Prostate gland (tissue), 2 donors: ENCODE data around the gene ODC1. TPM values are rescaled to one million over a fixed set of nuclear protein-coding genes. Genes with fewer than 3 reads are reported as not detected.

Source experiments
- DNase-seq: peaks from one replicate; pipeline ENCODE4 v3.0.0-alpha.2; 2019; ENCODE audit warnings: low spot score
- H3K27ac ChIP-seq, 2 donors: fragments of 200-600 bp; sonication (generic); 2 replicates each; pipeline ENCODE4 v1.5.1; 2017 to 2019
- H3K27me3 ChIP-seq: fragments of 200-600 bp; sonication (generic); replicated peaks from 2 replicates; pipeline ENCODE4 v1.5.1; 2019; ENCODE audit not compliant: insufficient read depth
- H3K36me3 ChIP-seq, 2 donors: fragments of 200-600 bp; sonication (generic); 1 replicate in 1 of 2; 2 replicates in 1 of 2; pipeline versions ENCODE4 v1.5.1 to v1.8.1; 2017 to 2019
- H3K4me1 ChIP-seq: fragments of 200-600 bp; sonication (generic); replicated peaks from 2 replicates; pipeline ENCODE4 v1.5.1; 2019
- H3K4me3 ChIP-seq, 2 donors: fragments of 200-600 bp; sonication (generic); 2 replicates each; pipeline ENCODE4 v1.5.1; 2017 to 2019
- H3K9me3 ChIP-seq: fragments of 200-600 bp; sonication (generic); 2 replicates; pipeline ENCODE4 v1.5.1; 2017
- CTCF ChIP-seq, 4 experiments: fragments of 200-600 bp in 2 of 4; fragments of 450-650 bp in 2 of 4; sonication (generic) in 2 of 4; IDR thresholded peaks; 1 replicate in 3 of 4; 2 replicates in 1 of 4; pipeline ENCODE4 v1.5.1; 2016 to 2019; ENCODE audit warnings: antibody characterized with exemption in 4 of 4, mild to moderate bottlenecking in 2 of 4, moderate library complexity in 2 of 4
- POLR2A ChIP-seq: fragments of 450-650 bp; IDR thresholded peaks from one replicate; pipeline ENCODE4 v1.6.1; 2016; ENCODE audit warnings: antibody characterized with exemption, mild to moderate bottlenecking
- POLR2AphosphoS5 ChIP-seq: sonication (generic); formaldehyde crosslinking; IDR thresholded peaks from one replicate; pipeline ENCODE4 v1.6.1; 2017; ENCODE audit warnings: antibody characterized with exemption
- WGBS: methylation state at CpG from one replicate; pipeline ENCODE4 v1.1.5; 2018; 5-methylcytosine and 5-hydroxymethylcytosine counted together
- intact Hi-C: fragments of 100-400 bp; cut with DNase I; formaldehyde crosslinking; loops from one replicate; pipeline ENCODE4 v1.14.2; 2022
- total RNA-seq, 2 donors: library from RNA; depleted of rRNA; stranded (reverse); fragments of >200 nt; gene quantifications; one replicate each; pipeline ENCODE4 v1.1.0, GENCODE V29; 2016

Gene ODC1
- total RNA-seq, 2 donors from 2014 or later, result 147 to 261 TPM

DNA sequence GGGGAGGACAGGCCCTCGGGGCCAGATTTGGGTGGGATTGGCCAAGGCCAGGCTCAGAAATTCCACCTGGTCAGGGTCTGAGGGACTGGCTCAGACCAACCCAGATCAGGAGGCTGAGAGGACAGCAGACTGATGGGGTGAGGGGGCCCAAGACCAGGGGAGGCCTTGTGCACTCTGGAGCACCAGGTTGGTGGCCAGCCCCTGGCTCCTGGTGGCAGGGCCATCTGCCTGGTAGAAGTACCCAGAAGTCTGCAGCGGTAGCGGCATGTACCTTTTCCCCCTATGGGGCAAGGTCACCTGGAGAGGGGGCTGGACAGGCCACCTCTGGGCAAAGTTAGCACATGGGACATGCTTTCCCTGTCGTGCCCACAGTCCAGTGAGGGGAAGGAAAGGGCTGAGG is 21.2 kb upstream of the ODC1 start:
- Histone ChIP-seq H3K4me3 (no peak overlapping the region), H3K9me3 (no peaks in the 10 kb centered on the region), H3K27me3 (no peaks in the 10 kb centered on the region), H3K36me3 (no peaks in the 10 kb centered on the region), H3K4me1 (peaks cover 4% of the 10 kb centered on the region), H3K27ac (no peak overlapping the region)
- TF ChIP-seq POLR2AphosphoS5 (no peak), POLR2A (no peak), CTCF (IDR thresholded peaks at IDR 0.05) (no peak)
- WGBS, result 92% methylated on average over 4 of the region's 4 CpGs
- intact Hi-C loops, result no loop called here
- DNase-seq, result no peak

- Histone ChIP-seq H3K4me3 (no peak overlapping the region), H3K4me1 (peaks cover 4% of the 10 kb centered on the region), H3K27me3 (no peaks in the 10 kb centered on the region), H3K27ac (no peak overlapping the region), H3K9me3 (no peaks in the 10 kb centered on the region), H3K36me3 (no peaks in the 10 kb centered on the region)
- DNase-seq, result no peak
- WGBS, result 84% methylated on average over 15 of the region's 15 CpGs
- intact Hi-C loops, result no loop called here
- TF ChIP-seq POLR2A, result no peak
- TF ChIP-seq POLR2AphosphoS5, result no peak
- TF ChIP-seq CTCF (IDR thresholded peaks at IDR 0.05), result no peak
These were observed 19.3 kb upstream of the ODC1 start for GRCh38 chr2:10467401-10467800.

DNA sequence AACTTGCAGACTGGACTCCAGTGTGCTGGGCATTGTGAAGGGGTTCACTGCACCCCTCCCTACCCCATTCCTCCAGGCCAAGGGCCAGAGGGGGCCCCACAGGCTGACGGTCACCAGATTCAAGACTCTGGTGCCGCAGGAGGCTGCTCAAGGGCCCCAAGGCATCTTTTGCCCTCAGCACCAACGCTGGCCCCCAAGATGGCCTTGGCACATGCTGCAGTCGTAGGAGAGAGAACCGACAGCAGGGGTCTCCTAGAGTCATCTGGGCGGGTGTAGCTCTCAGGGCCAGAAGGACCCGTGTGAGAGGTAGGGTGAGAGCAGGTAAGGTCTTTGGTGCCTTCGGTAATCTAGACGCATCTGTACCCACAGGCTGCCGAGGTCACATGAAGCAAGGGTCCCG is 18.7 kb upstream of the ODC1 start:
- Histone ChIP-seq H3K36me3 (no peaks in the 10 kb centered on the region), H3K27me3 (no peaks in the 10 kb centered on the region), H3K4me3 (no peak overlapping the region), H3K9me3 (no peaks in the 10 kb centered on the region), H3K27ac (peak overlapping the region; percentile 36 to 58), H3K4me1 (peaks cover 4% of the 10 kb centered on the region)
- DNase-seq, result no peak
- TF ChIP-seq POLR2AphosphoS5 (no peak), CTCF (IDR thresholded peaks at IDR 0.05) (no peak), POLR2A (no peak)
- WGBS, result 89% methylated on average over 11 of the region's 11 CpGs
- intact Hi-C loops, result no loop called here

- H3K36me3 ChIP-seq, result no peaks in the 10 kb centered on the region
- no peak for DNase-seq
- 32% methylated on average over 5 of the region's 5 CpGs for WGBS
- intact Hi-C loops, result no loop called here
- no peak for TF ChIP-seq CTCF (IDR thresholded peaks at IDR 0.05)
- TF ChIP-seq POLR2AphosphoS5, result peak; percentile 57
- no peak overlapping the region for H3K4me3 ChIP-seq
- H3K27me3 ChIP-seq, result no peaks in the 10 kb centered on the region
- peak overlapping the region; percentile 36 to 58 for H3K27ac ChIP-seq
- peaks cover 4% of the 10 kb centered on the region for H3K4me1 ChIP-seq
- no peaks in the 10 kb centered on the region for H3K9me3 ChIP-seq
These were observed 17.8 kb upstream of the ODC1 start for GRCh38 chr2:10465910-10466309.

DNA sequence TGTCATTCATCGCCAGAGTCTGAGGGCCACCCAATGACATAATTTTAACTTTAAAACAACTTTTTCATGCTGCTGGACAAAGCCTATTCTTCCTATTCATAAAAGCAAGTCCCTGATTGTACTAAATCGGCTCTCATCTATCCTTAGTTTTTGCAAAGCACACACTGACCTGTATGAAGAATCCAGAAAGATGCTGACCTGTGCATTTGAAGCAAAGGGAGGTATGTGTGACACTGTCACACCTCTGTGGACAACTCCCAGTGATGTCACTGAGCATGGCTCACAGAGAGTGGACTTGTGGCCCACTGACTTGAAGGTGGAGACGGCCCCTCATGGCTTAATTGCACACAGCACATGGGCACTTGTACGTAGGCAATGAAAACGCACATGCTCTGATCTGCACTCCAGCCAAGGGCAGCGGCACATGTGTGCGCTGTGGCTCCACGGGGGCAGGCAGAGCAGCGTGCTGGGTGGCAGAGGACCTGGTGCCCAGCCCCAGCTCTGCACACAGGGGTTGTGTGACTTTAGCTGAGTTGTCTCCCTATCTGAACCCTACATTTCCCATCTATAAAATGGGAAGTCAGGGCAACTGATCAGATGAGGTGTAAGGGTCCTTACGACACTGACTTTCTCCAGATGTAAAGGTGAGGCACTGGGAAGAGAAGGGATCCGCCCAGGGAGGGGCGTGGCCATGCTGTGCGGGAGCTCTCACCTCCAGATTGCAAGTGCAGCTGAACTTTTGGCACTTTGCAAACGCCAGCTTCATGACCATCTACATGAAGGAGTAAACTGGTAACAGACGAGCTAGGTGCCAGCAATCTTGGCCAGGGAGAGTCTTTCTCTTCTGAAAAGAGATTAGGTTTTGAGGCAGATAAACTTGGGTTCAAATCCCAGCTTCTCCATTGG is 14.3 kb upstream of the ODC1 start:
- Histone ChIP-seq H3K27me3 (no peaks in the 10 kb centered on the region), H3K27ac (no peak overlapping the region), H3K9me3 (no peaks in the 10 kb centered on the region), H3K4me3 (no peak overlapping the region), H3K4me1 (peaks cover 11% of the 10 kb centered on the region), H3K36me3 (no peaks in the 10 kb centered on the region)
- TF ChIP-seq POLR2A (no peak), POLR2AphosphoS5 (no peak), CTCF (IDR thresholded peaks at IDR 0.05) (no peak)
- 72% methylated on average over 15 of the region's 15 CpGs for WGBS
- intact Hi-C loops, result no loop called here
- no peak for DNase-seq
